ENCODE data around the gene CABYR.

Gene CABYR, protein sequence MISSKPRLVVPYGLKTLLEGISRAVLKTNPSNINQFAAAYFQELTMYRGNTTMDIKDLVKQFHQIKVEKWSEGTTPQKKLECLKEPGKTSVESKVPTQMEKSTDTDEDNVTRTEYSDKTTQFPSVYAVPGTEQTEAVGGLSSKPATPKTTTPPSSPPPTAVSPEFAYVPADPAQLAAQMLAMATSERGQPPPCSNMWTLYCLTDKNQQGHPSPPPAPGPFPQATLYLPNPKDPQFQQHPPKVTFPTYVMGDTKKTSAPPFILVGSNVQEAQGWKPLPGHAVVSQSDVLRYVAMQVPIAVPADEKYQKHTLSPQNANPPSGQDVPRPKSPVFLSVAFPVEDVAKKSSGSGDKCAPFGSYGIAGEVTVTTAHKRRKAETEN

DNA sequence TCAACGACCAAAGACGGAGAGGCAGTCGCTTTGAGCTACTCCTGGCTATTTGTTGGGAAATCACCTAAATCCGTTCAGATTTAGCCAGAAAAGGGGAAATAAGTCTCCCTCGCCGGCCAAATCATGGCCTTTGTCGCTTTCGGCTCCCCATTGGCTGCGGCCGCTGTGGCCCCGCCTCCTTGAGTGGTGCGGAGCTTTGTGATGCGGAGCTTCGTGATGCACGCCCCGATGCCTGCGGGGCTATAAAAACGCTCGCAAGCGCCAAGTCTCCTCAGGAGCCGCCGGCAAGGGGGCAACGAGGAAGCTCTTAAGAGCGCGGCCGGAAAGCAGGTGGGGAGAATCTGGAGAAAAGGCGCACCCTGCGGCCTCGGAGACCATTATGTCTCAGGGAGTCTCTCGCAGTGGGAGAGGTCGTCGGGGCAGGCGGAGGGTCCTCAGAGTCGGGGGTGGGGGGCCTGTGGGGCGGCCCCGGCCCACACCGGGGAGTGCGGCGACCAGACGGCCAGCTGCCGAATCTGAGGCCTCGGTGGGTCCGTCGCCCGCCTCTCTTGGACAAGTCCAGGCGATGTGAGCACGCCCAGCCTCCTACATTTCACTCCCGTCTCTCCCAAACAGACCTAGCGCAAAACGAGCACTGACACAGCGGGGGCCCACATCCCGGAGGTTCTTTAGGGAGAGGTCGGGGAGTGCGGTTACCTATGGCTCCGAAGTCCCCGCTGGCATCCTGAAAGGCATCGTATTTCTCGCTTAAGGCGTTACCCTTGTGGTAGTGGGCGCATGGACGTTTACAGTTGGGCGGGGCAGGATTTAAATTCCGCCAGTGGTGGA lies at the start of gene CABYR:
Gene CABYR, plus strand, starts transcription at position 274 of the 828 bp plus-strand sequence. CDS start 4,053 bp downstream, outside the sequence.
- peak; percentile 61 for DNase-seq

DNA sequence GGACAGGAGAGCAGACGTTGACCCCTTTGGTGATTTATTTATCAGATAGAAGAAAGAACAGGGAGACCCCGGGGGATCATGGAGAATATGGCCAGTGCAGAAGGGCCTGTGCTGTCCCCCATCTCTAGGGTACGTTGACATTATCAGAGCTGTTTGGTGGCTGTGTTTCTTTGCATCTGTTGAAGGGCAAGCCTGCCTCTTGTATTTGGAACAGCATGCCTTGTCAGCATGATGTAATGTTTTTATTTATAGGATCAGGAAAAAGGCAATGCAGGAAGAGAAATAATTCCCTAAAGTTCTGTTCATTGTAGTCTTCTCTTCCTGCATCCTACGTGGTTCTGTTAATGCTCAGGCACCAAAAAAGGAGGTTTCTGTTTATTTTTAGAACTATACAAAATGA lies 49.8 kb upstream of the CABYR start:
- no peak for DNase-seq

DNA sequence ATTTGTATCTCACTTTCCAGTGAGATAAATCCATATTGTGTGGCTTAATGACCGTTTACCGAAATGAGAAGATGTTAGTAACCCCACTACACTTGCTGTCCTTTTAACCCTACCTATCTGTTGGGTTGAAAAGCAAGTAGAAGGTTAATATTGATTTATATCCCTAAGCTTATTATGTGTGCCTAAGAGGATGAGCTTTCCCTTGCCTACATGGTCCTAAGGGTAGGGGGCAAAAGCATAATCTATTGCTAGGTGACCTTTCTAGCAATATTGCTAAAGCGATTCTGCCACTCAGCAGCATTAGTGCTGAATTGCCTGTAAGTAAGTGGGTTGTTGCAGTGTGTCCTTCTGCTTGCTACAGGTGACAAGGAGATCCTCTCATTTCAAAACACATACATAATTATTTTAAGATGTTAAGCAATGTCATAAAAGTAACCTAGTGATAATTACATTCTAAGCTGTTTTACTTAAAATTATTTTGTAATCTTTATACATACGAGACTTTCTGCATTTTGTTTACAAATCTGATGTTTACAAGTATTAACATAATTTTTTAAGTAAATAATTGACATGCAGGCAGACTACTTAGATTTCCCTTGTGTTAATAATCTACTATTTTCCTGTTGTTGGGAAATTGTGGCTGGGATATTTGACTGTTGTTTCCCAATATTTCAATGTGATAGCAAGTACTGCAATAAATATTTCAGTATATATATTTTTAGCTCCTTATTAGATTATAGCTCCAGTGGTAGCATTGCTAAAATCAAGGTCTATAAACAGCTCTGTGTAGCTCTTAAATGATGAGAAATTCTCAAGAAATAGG lies 49.1 kb upstream of the CABYR start:
- no peak for DNase-seq

DNA sequence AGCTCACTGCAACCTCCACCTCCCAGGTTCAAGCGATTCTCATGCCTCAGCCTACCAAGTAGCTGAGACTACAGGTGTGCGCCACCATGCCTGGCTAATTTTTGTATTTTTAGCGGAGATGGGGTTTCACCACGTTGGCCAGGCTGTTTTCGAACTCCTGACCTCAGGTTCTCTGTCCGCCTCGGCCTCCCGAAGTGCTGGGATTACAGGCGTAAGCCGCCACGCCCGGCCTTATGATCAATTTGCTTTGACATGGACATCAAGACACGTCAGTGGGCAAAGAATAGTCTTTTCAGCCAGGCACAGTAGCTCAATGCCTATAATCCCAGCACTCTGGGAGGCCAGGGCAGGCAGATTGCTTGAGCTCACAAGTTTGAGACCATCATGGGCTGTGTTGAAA lies 48.0 kb upstream of the CABYR start:
- no peak for DNase-seq

DNA sequence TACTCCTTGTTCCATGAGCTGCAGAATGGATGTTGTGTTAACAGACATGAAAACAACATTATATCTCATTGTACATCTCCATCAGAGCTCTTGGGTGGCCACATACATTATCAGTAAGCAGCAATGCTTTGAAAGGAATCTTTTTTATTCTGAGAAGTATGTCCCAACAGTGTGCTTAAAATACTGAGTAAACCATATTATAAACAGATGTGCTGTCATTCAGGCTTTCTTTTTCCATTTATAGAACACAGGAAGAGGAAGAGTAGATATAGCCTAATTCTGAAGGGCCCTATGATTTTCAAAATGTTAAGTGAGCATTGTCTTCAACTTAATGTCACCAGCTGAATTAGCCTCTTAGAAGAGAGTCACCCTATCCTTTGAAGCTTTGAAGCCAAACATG lies 44.3 kb upstream of the CABYR start:
- DNase-seq = no peak

DNA sequence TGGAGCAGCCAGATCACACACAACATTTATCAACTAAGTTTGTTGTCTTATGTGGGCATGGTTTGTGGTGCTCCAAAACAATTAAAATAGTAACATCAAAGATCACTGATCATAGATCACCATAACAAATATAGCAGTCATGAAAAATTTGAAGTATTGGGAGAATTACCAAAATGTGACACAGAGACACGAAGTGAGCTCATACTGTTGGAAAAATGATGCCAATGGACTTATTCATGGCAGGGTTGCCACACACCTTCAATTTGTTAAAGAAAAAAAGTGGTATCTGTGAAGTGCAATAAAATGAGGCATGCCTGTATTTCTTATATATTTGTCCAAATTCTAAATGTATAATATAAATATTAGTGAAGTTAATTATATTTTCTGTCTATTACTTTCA lies 42.9 kb upstream of the CABYR start:
- DNase-seq = no peak

DNA sequence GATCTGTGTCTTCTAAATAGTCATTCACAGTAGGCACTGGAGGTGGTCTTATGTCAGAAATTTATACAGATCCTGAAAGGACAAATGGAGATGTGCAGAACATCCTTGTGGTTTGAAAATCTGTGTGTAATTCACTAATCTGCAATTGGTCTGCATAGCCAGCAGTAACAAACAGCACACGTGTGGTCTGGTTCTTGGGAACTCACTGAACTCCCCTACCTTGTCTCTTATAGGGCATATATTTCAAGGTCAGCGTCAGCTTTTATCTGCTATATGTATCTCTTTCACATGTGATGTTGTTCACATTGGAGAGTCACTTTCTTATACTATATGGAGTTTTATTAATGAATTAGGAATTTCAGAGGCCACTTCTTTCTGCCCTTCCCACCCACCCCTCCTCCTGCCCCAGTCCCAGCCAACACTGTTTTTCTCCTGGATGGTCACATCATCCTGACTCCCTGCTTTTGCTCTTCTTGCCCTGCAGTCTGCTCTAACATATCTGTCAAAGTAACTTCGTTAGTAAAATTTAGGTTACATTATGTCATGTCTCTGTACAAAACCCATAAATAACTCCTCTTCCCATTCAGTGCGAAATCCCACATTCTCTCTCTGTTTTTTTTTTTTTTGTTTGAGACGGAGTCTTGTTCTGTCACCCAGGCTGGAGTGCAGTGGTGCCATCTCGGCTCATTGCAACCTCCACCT lies 35.4 kb upstream of the CABYR start:
- DNase-seq = no peak

DNA sequence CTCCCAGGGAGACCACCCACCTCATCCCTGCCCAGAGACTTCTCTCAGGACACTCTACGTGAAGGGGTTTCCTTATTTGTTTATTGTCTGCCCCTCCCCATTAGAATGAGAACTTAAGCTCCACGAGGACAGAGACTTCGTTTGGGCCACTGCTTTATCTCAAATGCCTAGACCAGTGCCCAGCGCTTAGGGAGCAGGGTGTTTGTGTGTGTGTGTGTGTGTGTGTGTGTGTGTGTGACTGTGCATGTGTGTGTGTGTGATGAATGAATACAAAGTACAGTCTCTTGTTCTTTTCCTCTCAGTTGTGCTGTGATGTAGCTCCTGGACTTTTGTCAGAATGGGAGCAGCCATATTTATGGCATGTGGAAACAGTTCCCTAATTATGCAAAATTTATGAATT lies 34.4 kb upstream of the CABYR start:
- DNase-seq = no peak

DNA sequence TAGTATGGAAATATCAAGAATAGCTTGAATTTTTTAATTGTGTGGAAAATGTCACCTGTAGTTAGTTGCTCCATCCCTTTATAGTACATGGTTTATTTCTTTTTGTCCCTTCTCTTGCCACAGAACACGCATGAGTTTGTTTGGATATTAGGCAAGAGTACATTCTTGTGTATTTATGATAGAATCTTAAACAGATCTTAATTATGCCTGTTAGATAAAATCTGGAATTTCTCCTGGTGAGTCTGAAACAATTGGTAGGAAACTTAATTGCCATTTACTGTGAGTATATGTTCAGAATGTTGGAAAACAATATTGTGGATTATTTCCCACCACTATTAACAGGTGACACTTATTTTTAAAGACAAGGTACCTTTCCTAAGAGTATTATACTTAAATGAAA lies 30.2 kb upstream of the CABYR start:
- no peak for DNase-seq

DNA sequence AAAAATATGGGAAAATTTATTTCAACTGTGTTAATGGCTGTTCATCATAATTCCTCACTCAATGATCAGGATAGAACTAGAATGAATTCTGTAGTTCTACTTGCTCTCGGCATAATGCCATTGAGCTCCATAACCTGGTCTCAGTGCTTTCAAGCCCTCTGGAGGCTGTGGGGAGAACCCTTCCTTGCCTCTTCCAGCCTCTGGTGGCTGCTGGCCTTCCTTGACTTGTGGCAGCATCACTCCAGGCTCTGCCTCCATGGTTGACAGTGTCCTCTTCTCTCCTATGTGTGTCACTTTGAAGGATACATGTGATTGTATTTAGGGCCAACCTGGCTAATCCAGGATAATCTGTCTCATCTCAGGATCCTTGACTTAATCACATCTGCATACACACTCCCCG lies 26.9 kb upstream of the CABYR start:
- DNase-seq = no peak

DNA sequence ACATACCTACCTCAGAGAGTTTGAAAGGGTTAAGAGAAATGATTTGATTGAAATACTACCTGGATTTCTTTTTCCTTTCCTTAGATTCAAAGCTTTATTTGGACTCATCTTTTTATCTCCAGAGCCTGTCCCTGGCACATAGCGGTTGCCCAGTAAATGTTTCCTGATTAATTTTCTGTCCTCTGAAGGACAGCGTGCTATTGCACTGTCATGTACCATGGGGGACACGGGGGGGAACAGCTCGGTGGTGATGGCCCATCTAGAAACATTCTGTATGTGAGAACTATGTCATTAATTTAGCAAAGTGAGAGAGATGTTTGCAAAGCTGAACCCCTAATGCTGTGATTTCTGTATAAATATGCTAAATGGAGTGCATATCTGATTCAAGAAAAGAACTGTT lies 26.4 kb upstream of the CABYR start:
- no peak for DNase-seq

DNA sequence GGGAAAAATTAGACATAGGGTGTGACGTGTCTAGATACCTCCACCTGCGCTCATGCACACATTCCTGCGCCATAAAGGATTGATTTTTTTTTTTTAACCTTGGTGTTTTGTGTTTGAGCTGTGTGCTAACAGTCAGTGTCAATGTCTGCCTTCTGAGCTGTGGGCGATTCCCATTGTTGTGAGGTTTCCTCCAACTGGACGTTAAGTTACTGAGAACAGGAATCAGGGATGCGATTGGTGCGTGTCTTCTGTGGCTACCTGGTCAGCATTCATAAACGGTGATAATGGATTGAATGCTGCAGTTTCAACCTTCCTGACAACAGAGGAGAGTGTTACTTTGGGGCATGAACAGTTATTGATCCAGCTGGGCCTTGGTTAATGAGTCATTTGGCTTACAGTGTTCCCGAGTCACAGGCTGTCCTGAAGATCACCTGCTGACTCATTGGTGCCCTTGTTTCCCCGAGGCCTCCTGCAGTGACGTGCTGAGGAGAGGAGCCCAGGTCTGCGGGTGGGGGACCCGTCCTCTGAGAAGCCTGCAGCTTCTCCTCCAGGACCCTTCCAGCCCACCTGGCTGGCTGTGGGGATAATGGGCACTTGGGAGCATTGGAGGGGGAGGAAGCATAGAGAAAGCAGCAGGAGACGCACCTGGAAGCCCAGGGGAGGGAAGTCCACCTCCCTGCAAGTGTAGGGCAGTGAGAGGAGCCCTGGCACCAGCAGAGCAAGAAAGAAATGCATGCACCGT lies 25.8 kb upstream of the CABYR start:
- DNase-seq = no peak

DNA sequence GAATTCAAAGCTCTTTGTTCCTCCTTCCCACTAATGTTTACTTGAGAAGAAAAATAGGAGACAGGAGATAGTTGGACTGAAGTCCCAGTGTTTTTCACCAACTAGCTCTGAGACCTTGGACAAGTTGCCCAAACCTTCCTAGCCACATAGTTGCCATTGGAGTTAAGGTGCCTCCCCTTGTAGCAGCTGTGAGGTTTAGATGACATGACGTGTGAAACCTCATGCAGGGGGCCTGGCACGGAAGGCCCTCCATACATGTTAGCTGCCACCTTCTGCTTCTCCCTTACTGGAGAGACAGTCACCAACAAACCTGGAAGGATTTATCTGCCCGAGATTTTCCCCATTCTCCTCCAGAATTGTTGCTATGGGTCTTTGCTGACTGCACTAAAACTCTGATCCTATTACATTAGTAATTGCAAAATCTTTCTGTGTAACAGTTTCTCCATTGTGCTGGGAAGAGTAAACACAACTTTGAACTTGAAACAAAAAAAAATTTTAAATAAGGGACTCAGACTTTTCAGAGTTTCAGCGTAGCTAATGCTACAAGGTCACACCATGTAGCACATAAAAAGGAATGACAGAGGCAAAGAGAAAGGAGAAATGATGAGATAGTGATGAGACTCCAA lies 23.8 kb upstream of the CABYR start:
- DNase-seq = no peak

DNA sequence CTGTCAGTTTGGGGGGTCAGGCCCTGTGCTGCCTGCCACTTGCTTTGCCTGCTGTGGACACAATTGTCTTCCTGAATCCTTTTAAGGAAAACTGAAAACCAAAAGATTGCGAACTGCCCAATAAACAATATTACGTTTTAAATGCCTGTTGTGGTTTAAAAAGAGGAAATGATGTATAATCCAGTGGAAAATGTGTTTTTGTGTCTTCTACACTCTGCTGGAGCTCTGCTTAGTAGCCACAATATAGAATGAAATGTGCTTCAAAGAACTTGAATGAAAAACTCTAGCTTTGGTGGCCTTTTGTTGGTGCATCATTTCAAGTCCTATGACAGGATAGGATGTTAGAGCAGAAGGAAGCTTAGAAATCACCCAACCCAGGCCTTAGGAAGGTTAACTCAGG lies 23.2 kb upstream of the CABYR start:
- no peak for DNase-seq

DNA sequence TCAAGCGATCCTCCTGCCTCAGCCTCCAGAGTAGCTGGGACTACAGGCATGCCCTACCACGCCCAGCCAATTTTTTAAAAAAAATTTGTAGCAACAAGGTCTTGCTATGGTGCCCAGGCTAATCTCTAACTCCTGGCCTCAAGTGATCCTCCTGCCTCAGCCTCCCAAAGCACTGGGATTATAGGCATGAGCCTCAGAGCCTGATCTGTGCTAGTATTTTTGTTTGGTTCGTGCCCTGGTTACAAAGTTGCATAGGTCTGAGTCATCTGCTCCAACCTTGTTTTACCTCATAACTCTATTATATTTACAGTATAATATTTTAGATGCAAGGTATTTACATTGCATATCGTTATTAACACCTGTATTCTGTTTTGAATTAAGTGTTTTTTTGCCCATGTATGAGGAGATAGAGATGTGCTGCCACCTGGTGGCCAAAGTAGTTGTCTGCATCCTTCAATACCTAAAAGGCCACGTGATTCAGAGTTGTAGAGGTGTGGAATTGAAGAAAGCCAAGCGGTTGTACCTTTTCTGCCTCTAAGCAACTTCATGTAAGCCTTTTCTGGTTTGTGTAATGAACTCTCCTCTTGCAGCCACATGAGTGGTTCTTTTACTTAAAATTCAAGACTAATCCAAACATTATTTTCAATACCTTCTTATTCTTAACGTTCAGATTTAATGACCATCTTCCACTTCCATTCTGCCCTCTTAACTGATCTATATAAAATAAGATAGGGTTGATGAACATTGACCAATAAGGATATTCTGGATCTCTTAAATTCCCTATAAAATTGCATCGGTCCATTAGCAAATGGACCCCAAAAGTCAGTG lies 19.9 kb upstream of the CABYR start:
- DNase-seq = peak; percentile 76

DNA sequence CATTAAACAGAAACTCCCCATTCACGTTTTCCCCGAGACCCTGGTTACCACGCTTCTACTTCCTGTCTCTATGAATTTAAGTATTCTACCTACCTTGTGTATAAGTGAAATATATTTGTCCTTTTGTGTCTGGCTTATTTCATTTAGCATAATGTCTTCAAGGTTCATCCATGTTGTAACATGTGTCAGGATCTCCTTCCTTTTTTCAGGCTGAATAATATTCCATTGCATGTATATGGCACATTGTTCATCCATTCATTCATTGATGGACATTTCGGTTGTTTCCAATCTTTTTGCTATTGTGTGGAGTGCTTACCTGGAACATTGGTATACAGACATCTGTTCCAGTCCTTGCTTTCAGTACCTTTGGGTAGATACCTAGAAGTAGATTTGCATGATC lies 18.2 kb upstream of the CABYR start:
- DNase-seq = no peak

DNA sequence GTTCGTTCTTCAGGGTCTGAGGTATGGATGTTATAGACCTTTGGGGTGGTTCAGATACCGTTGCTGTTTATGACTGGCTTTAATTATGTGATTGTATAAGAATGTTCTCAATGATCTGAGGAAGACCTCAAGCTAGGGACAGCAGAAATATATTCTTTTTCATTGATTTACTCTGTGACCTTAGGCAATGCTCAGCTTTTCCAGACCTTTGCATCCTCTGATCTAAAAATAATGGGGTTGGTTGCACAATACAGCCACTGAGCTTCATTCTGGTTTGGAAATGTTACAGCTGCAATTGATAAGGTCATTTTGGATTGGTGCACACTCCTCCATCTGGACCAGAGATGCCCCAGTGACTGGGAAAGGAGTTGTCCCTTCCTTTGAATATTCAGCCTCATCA lies 17.2 kb upstream of the CABYR start:
- DNase-seq = no peak

DNA sequence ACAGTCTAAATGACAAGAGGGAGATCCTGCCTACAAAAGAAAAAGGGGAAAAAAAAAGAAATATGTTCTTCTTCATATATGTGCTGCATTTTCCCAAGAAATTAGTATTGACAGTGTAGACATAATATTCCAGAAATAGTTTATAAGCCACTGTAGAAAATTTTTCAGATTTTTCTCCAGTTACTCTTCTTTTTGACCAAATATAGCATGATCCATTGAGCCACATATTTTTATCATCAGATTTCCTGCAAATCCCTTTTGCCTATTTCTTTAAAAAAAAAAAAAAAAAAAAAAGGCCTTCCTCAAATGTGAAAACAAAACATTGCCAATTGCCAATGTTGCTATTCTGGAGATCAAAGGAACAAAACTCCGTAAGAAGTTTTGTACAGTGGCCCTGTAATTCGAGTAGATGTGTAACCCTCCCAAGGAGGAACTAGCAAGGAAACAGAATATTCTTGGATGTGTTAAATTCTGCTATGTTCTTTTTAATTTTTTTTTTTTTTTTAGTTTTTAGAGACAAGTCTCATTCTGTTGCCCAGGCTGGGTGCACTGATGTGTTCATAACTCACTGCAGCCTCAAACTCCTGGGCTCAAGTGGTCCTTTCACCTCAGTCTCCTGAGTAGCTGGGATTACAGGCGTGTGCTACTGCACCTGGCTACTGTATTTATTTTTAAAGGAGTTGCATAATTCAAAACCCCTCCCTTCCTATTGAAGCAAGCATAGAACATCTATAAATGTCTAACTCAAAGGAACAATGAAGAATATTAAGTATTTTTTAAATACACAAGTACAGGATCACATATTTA lies 12.5 kb upstream of the CABYR start:
- no peak for DNase-seq

DNA sequence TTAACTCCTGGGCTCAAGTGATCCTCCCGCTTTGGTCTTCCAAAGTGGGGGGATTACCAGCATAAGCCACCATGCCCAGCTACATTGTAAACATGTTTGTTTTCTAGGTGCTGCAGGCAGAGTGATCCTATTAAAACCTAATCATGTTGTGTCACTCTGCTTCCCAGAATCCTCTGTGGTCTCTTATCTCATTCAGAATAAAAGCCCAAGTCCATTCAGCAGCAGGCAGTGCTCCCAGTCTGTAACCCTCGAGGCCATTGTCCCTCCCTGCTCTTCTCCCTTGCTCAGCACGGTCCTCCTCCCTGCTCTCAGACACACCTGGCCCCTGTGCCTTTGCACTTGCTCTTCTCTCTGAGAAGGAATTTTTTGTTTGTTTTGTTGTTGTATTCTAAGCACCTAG lies 11.1 kb upstream of the CABYR start:
- DNase-seq = no peak

DNA sequence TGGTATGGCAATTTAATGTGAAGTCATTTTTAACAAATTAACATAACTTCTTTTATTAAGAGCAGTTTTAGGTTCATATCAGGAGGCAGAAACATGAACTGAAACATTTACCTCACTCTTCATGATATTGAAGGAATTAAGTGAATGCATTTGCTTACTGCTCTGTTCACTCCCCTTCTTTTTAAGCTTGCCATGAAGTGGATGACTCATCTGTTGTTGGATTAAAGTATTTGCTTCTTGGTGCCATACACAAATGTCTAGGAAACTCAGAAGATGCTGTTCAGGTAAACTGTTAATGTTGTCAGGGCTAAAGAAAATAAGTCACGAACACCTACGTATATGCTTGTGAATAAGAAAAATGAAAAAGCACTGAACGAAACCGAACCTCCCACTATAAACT lies 10.2 kb upstream of the CABYR start:
- DNase-seq = no peak
